GM21423 (cell line): ENCODE data around the gene FBLN5.

Experiments used
- ATAC-seq: cut with Tn5 transposase; IDR thresholded peaks from one replicate; pipeline ENCODE4 v1.9.1; 2021; ENCODE audit warnings: mild to moderate bottlenecking, moderate library complexity; ENCODE audit not compliant: unreplicated experiment

The FBLN5 gene

GRCh38 chr14:91947475-91948184 lies at the start of gene FBLN5:
Gene FBLN5, minus strand, starts transcription at chr14:91947694. Its CDS starts 465 bp downstream, at chr14:91947229.
- ATAC-seq: no peak

- ATAC-seq: no peak
These were observed 49.5 kb upstream of the FBLN5 start for GRCh38 chr14:91996948-91997371.

GRCh38 chr14:91987192-91987591 lies 39.7 kb upstream of the FBLN5 start:
- ATAC-seq: no peak

GRCh38 chr14:91985521-91986255 lies 38.2 kb upstream of the FBLN5 start:
- no peak for ATAC-seq

GRCh38 chr14:91985008-91985407 lies 37.5 kb upstream of the FBLN5 start:
- ATAC-seq: no peak

GRCh38 chr14:91983588-91983987 lies 36.1 kb upstream of the FBLN5 start:
- ATAC-seq: no peak

- peak; percentile 83 for ATAC-seq
These were observed 32.7 kb upstream of the FBLN5 start for GRCh38 chr14:91980157-91980556.

GRCh38 chr14:91977884-91978283 lies 30.4 kb upstream of the FBLN5 start:
- no peak for ATAC-seq

- ATAC-seq: no peak
These were observed 28.3 kb upstream of the FBLN5 start for GRCh38 chr14:91975763-91976162.

GRCh38 chr14:91971188-91971778 lies 23.8 kb upstream of the FBLN5 start:
- ATAC-seq: no peak

- no peak for ATAC-seq
These were observed 20.8 kb upstream of the FBLN5 start for GRCh38 chr14:91968280-91968679.

GRCh38 chr14:91964724-91965123 lies 17.2 kb upstream of the FBLN5 start:
- ATAC-seq: no peak

GRCh38 chr14:91964011-91964410 lies 16.5 kb upstream of the FBLN5 start:
- no peak for ATAC-seq

- no peak for ATAC-seq
These were observed 16.0 kb upstream of the FBLN5 start for GRCh38 chr14:91963465-91963864.

- no peak for ATAC-seq
These were observed 14.1 kb upstream of the FBLN5 start for GRCh38 chr14:91961297-91962220.

GRCh38 chr14:91957876-91958313 lies 10.4 kb upstream of the FBLN5 start:
- ATAC-seq: no peak

GRCh38 chr14:91956616-91957015 lies 9.1 kb upstream of the FBLN5 start:
- ATAC-seq: no peak

GRCh38 chr14:91955168-91955567 lies 7.7 kb upstream of the FBLN5 start:
- ATAC-seq: no peak

GRCh38 chr14:91953170-91953985 lies 5.9 kb upstream of the FBLN5 start:
- ATAC-seq: no peak
